ENCODE results near the gene CPNE6. TPM values are rescaled to one million over a fixed set of nuclear protein-coding genes. Genes with fewer than 3 reads are reported as not detected.

CPNE6 gene
- total RNA-seq, 4 donors from 2014 or later, result 0.76 TPM; not detected in 3

- Histone ChIP-seq H3K4me1 (no peaks in the 10 kb centered on the region), H3K27ac (no peak overlapping the region), H3K36me3 (no peaks in the 10 kb centered on the region), H3K4me3 (no peak overlapping the region), H3K9me3 (no peaks in the 10 kb centered on the region), H3K27me3 (no peaks in the 10 kb centered on the region)
- no peak for TF ChIP-seq CTCF (IDR thresholded peaks at IDR 0.05)
- TF ChIP-seq POLR2A (IDR thresholded peaks at IDR 0.05), result no peak
- intact Hi-C loops (cut with DNase I; ENCODE audit: low total_unique reads), result no loop called here
- DNase-seq, result no peak
These were observed 52.4 kb downstream of the CPNE6 start for GRCh38 chr14:24123424-24124417.

- Histone ChIP-seq H3K27me3 (no peaks in the 10 kb centered on the region), H3K9me3 (no peaks in the 10 kb centered on the region), H3K4me3 (no peak overlapping the region), H3K36me3 (no peaks in the 10 kb centered on the region), H3K27ac (no peak overlapping the region), H3K4me1 (no peaks in the 10 kb centered on the region)
- intact Hi-C loops (cut with DNase I; ENCODE audit: low total_unique reads), result no loop called here
- TF ChIP-seq CTCF (IDR thresholded peaks at IDR 0.05) (no peak), POLR2A (IDR thresholded peaks at IDR 0.05) (no peak)
- no peak for DNase-seq
These were observed 55.6 kb downstream of the CPNE6 start for GRCh38 chr14:24126939-24127338.

GRCh38 chr14:24127673-24128072 is 56.3 kb downstream of the CPNE6 start:
- H3K4me3 ChIP-seq, result no peak overlapping the region
- no peaks in the 10 kb centered on the region for H3K27me3 ChIP-seq
- intact Hi-C loops (cut with DNase I; ENCODE audit: low total_unique reads), result no loop called here

More at GRCh38 chr14:24127673-24128072, 56.3 kb downstream of the CPNE6 start:
- Histone ChIP-seq H3K27ac (no peak overlapping the region), H3K36me3 (no peaks in the 10 kb centered on the region), H3K9me3 (no peaks in the 10 kb centered on the region), H3K4me1 (no peaks in the 10 kb centered on the region)
- TF ChIP-seq CTCF (IDR thresholded peaks at IDR 0.05) (no peak), POLR2A (IDR thresholded peaks at IDR 0.05) (no peak)
- DNase-seq, result no peak

Other genes with a start within 250 kb of the CPNE6 start
- gene DHRS4, start 117.8 kb upstream of the CPNE6 start, total RNA-seq, result 10 to 100 TPM; 19.7 to 57.9 (median 28.6) TPM
- gene DHRS4L2, start 82.6 kb upstream of the CPNE6 start, total RNA-seq, result 10 to 100 TPM in 2 of 4 donors, 1 to 10 TPM in 1, under 1 TPM in 1; 0.88 to 17.2 (median 8.6) TPM
- under 1 TPM in 2 of 4 donors, not detected in 2; 0.21 to 0.48 TPM for gene CARMIL3, start 19.6 kb upstream of the CPNE6 start, total RNA-seq
- 10 to 100 TPM in 3 of 4 donors, not detected in 1; 13.1 to 19.4 (median 15.1) TPM for gene PCK2, start 22.7 kb downstream of the CPNE6 start, total RNA-seq
- gene DCAF11, start 43.2 kb downstream of the CPNE6 start, total RNA-seq, result 10 to 100 TPM; 42.9 to 87.4 (median 57.8) TPM
- gene NRL, start 43.4 kb downstream of the CPNE6 start, total RNA-seq, result 1 to 10 TPM in 3 of 4 donors, not detected in 1; 1.2 to 1.8 (median 1.3) TPM
- 1 to 10 TPM in 2 of 4 donors, under 1 TPM in 1, not detected in 1; 0.48 to 2.4 (median 1.3) TPM for gene FITM1, start 59.1 kb downstream of the CPNE6 start, total RNA-seq
- gene PSME1, start 64.6 kb downstream of the CPNE6 start, total RNA-seq, result 100 to 1,000 TPM in 2 of 4 donors, 10 to 100 TPM in 2; 81.0 to 175 (median 131) TPM
- gene EMC9, start 70.0 kb downstream of the CPNE6 start, total RNA-seq, result 10 to 100 TPM in 2 of 4 donors, 1 to 10 TPM in 1, not detected in 1; 6.2 to 21.2 (median 10.9) TPM
- gene PSME2, start 75.0 kb downstream of the CPNE6 start, total RNA-seq, result 100 to 1,000 TPM in 1 of 4 donors, 10 to 100 TPM in 3; 16.9 to 113 (median 25.7) TPM
- gene RNF31, start 75.9 kb downstream of the CPNE6 start, total RNA-seq, result 100 to 1,000 TPM in 1 of 4 donors, 10 to 100 TPM in 3; 17.7 to 106 (median 57.9) TPM
- 100 to 1,000 TPM in 1 of 4 donors, 10 to 100 TPM in 3; 33.2 to 205 (median 67.2) TPM for gene IRF9, start 89.7 kb downstream of the CPNE6 start, total RNA-seq
- 10 to 100 TPM in 3 of 4 donors, 1 to 10 TPM in 1; 9.5 to 54.3 (median 42.1) TPM for gene REC8, start 100.5 kb downstream of the CPNE6 start, total RNA-seq
- gene IPO4, start 117.3 kb downstream of the CPNE6 start, total RNA-seq, result 10 to 100 TPM in 3 of 4 donors, 1 to 10 TPM in 1; 3.1 to 33.7 (median 29.6) TPM
- gene TM9SF1, start 123.9 kb downstream of the CPNE6 start, total RNA-seq, result 10 to 100 TPM; 31.2 to 79.8 (median 52.4) TPM
- gene TSSK4, start 134.1 kb downstream of the CPNE6 start, total RNA-seq, result under 1 TPM in 1 of 4 donors, not detected in 3; 0.98 TPM
- 10 to 100 TPM in 3 of 4 donors, 1 to 10 TPM in 1; 6.8 to 53.3 (median 33.9) TPM for gene CHMP4A, start 141.9 kb downstream of the CPNE6 start, total RNA-seq
- gene MDP1, start 144.5 kb downstream of the CPNE6 start, total RNA-seq, result 100 to 1,000 TPM in 1 of 4 donors, 10 to 100 TPM in 2, 1 to 10 TPM in 1; 5.6 to 137 (median 24.2) TPM
- 1,000 to 10,000 TPM in 1 of 4 donors, 100 to 1,000 TPM in 2, 10 to 100 TPM in 1; 61.2 to 1,004 (median 192) TPM for gene NEDD8, start 160.8 kb downstream of the CPNE6 start, total RNA-seq
- 10 to 100 TPM; 38.9 to 60.9 (median 48.8) TPM for gene GMPR2, start 161.4 kb downstream of the CPNE6 start, total RNA-seq
- gene TINF2, start 171.1 kb downstream of the CPNE6 start, total RNA-seq, result 100 to 1,000 TPM in 1 of 4 donors, 10 to 100 TPM in 3; 41.0 to 123 (median 66.8) TPM
- gene TGM1, start 191.6 kb downstream of the CPNE6 start, total RNA-seq, result 1 to 10 TPM in 2 of 4 donors, not detected in 2; 1.6 to 3.2 TPM
- 10 to 100 TPM in 3 of 4 donors, 1 to 10 TPM in 1; 9.2 to 67.9 (median 23.2) TPM for gene RABGGTA, start 200.0 kb downstream of the CPNE6 start, total RNA-seq
- 10 to 100 TPM; 17.0 to 52.4 (median 37.7) TPM for gene DHRS1, start 228.2 kb downstream of the CPNE6 start, total RNA-seq
- gene NOP9, start 228.3 kb downstream of the CPNE6 start, total RNA-seq, result 10 to 100 TPM in 3 of 4 donors, 1 to 10 TPM in 1; 5.0 to 23.5 (median 22.5) TPM
- gene CIDEB, start 236.4 kb downstream of the CPNE6 start, total RNA-seq, result 10 to 100 TPM in 2 of 4 donors, 1 to 10 TPM in 2; 1.3 to 25.5 (median 14.1) TPM
- gene LTB4R2, start 238.6 kb downstream of the CPNE6 start, total RNA-seq, result 1 to 10 TPM in 3 of 4 donors, not detected in 1; 1.0 to 7.1 (median 5.6) TPM
- gene LTB4R, start 239.9 kb downstream of the CPNE6 start, total RNA-seq, result 10 to 100 TPM in 1 of 4 donors, 1 to 10 TPM in 3; 3.7 to 19.5 (median 5.6) TPM

Data from uterus (tissue), 4 donors.